HepG2 (cell line): ENCODE results near the gene ERC1.

ENCODE experiments used
- ETV6 ChIP-seq: sonication (generic); formaldehyde crosslinking; conservative IDR thresholded peaks from 2 replicates; pipeline ENCODE4 v1.4.0; 2020; ENCODE audit warnings: missing genetic modification reagents
- KDM1A ChIP-seq: IDR thresholded peaks from 2 replicates; pipeline ENCODE4 v1.6.1; 2016; ENCODE audit warnings: missing compliant biosample characterization
- NAIF1 ChIP-seq: sonication (generic); formaldehyde crosslinking; IDR thresholded peaks from 2 replicates; pipeline ENCODE4 v1.5.0; 2020; ENCODE audit warnings: mild to moderate bottlenecking, missing genetic modification reagents, borderline replicate concordance
- SRSF1 ChIP-seq: fragments of 200-400 bp; formaldehyde crosslinking; optimal IDR thresholded peaks from 2 replicates; pipeline ENCODE3; 2017; ENCODE audit warnings: mild to moderate bottlenecking, low read depth, low read length, moderate library complexity
- ZFP1 ChIP-seq: IDR thresholded peaks from 2 replicates; pipeline ENCODE4 v1.6.1; 2016
- ZFP37 ChIP-seq: sonication (generic); formaldehyde crosslinking; IDR thresholded peaks from 2 replicates; pipeline ENCODE4 v1.4.0; 2020; ENCODE audit warnings: missing genetic modification reagents, borderline replicate concordance
- ZNF282 ChIP-seq: fragments of 450-650 bp; IDR thresholded peaks from 2 replicates; pipeline ENCODE4 v1.6.1; 2018; ENCODE audit not compliant: partially characterized antibody
- ZNF609 ChIP-seq: sonication (generic); formaldehyde crosslinking; IDR thresholded peaks from 2 replicates; pipeline ENCODE4 v1.4.0; 2020; ENCODE audit warnings: mild to moderate bottlenecking, missing genetic modification reagents, borderline replicate concordance
- ZNF672 ChIP-seq: sonication (generic); formaldehyde crosslinking; IDR thresholded peaks from 2 replicates; pipeline ENCODE4 v1.8.1; 2022; ENCODE audit warnings: missing genetic modification reagents

GRCh38 chr12:1419849-1420371, 428.9 kb downstream of the ERC1 start:
- TF ChIP-seq ZNF609 (CRISPR knock-in tag): no peak
- TF ChIP-seq ZFP37 (CRISPR knock-in tag): no peak
- TF ChIP-seq ZNF282: no peak
- no peak for TF ChIP-seq NAIF1 (CRISPR knock-in tag)
- no peak for TF ChIP-seq KDM1A (CRISPR knock-in tag)
- no peak for TF ChIP-seq ZNF672 (CRISPR knock-in tag)
- TF ChIP-seq ETV6 (CRISPR knock-in tag): no peak
- no peak for TF ChIP-seq ZFP1 (CRISPR knock-in tag)
- no peak for TF ChIP-seq SRSF1
